ENCODE data around the gene ESYT1.

The ESYT1 gene

GRCh38 chr12:56192582-56192981, 64.5 kb downstream of the ESYT1 start:
- Histone ChIP-seq H3K4me3 (ENCODE audit: low read depth in 1 of 2, low read length in 2 of 2) (no peak overlapping the region), H3K4me1 (ENCODE audit: control insufficient read depth in 1 of 2, insufficient read depth in 2 of 2, low read length in 2 of 2) (peaks cover 9 to 19% of the 10 kb centered on the region in 2 donors), H3K9ac (ENCODE audit: low read depth in 1 of 2, low read length in 2 of 2) (no peak overlapping the region), H3K9me3 (ENCODE audit: control insufficient read depth in 1 of 2, low read length in 2 of 2) (no peaks in the 10 kb centered on the region), H3K27ac (ENCODE audit: low read depth, low read length) (no peak overlapping the region), H3K27me3 (ENCODE audit: control insufficient read depth in 1 of 2, insufficient read depth in 2 of 2, low read length in 2 of 2) (no peaks in the 10 kb centered on the region), H3K36me3 (ENCODE audit: control insufficient read depth in 1 of 2, insufficient read depth in 2 of 2, low read length in 2 of 2) (no peaks in the 10 kb centered on the region)

- H3K27me3 ChIP-seq (ENCODE audit: control insufficient read depth in 1 of 2, insufficient read depth in 2 of 2, low read length in 2 of 2): no peaks in the 10 kb centered on the region
- H3K9ac ChIP-seq (ENCODE audit: low read depth in 1 of 2, low read length in 2 of 2): no peak overlapping the region
- H3K36me3 ChIP-seq (ENCODE audit: control insufficient read depth in 1 of 2, insufficient read depth in 2 of 2, low read length in 2 of 2): no peaks in the 10 kb centered on the region
- peaks cover 3 to 14% of the 10 kb centered on the region in 2 donors for H3K4me1 ChIP-seq (ENCODE audit: control insufficient read depth in 1 of 2, insufficient read depth in 2 of 2, low read length in 2 of 2)
- no peak overlapping the region for H3K4me3 ChIP-seq (ENCODE audit: low read depth in 1 of 2, low read length in 2 of 2)
- H3K27ac ChIP-seq (ENCODE audit: low read depth, low read length): no peak overlapping the region
- H3K9me3 ChIP-seq (ENCODE audit: control insufficient read depth in 1 of 2, low read length in 2 of 2): no peaks in the 10 kb centered on the region
Measured at GRCh38 chr12:56193025-56193578, 65.0 kb downstream of the ESYT1 start.
